Lower leg skin (tissue), 3 donors: Measurements from ENCODE around the gene FGF11.

ENCODE experiments used
- POLR2A ChIP-seq, 2 donors: fragments of 450-650 bp; IDR thresholded peaks; one replicate each; pipeline ENCODE4 v1.6.1; 2016 to 2017; ENCODE audit warnings: antibody characterized with exemption in 2 of 2, mild to moderate bottlenecking in 1 of 2, moderate library complexity in 1 of 2
- TF ChIP-seq, protein P1 (sequence below), 3 donors: fragments of 450-650 bp; IDR thresholded peaks; one replicate each; pipeline ENCODE4 v1.5.1; 2016; ENCODE audit warnings: antibody characterized with exemption in 3 of 3, mild to moderate bottlenecking in 3 of 3, moderate library complexity in 2 of 3

- TF ChIP-seq, protein P1, sequence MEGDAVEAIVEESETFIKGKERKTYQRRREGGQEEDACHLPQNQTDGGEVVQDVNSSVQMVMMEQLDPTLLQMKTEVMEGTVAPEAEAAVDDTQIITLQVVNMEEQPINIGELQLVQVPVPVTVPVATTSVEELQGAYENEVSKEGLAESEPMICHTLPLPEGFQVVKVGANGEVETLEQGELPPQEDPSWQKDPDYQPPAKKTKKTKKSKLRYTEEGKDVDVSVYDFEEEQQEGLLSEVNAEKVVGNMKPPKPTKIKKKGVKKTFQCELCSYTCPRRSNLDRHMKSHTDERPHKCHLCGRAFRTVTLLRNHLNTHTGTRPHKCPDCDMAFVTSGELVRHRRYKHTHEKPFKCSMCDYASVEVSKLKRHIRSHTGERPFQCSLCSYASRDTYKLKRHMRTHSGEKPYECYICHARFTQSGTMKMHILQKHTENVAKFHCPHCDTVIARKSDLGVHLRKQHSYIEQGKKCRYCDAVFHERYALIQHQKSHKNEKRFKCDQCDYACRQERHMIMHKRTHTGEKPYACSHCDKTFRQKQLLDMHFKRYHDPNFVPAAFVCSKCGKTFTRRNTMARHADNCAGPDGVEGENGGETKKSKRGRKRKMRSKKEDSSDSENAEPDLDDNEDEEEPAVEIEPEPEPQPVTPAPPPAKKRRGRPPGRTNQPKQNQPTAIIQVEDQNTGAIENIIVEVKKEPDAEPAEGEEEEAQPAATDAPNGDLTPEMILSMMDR (IDR thresholded peaks at IDR 0.05), result no peak
- TF ChIP-seq POLR2A (IDR thresholded peaks at IDR 0.05), result no peak
Measured at GRCh38 chr17:7410634-7411426, 28.5 kb upstream of the FGF11 start.
